ENCODE measurements around the gene SDF4. TPM values are rescaled to one million over a fixed set of nuclear protein-coding genes. Genes with fewer than 3 reads are reported as not detected.
A peak's percentile ranks its signal among the peaks of the same experiment; 100 is the strongest.

SDF4 gene
- polyA plus RNA-seq, 1 experiment: 109 TPM

GRCh38 chr1:1230656-1231399 is 973 bp downstream of the SDF4 start:
- peak overlapping the region; percentile 91 for H3K4me3 ChIP-seq (ENCODE audit: low read depth, low read length)
- TF ChIP-seq, protein P1, sequence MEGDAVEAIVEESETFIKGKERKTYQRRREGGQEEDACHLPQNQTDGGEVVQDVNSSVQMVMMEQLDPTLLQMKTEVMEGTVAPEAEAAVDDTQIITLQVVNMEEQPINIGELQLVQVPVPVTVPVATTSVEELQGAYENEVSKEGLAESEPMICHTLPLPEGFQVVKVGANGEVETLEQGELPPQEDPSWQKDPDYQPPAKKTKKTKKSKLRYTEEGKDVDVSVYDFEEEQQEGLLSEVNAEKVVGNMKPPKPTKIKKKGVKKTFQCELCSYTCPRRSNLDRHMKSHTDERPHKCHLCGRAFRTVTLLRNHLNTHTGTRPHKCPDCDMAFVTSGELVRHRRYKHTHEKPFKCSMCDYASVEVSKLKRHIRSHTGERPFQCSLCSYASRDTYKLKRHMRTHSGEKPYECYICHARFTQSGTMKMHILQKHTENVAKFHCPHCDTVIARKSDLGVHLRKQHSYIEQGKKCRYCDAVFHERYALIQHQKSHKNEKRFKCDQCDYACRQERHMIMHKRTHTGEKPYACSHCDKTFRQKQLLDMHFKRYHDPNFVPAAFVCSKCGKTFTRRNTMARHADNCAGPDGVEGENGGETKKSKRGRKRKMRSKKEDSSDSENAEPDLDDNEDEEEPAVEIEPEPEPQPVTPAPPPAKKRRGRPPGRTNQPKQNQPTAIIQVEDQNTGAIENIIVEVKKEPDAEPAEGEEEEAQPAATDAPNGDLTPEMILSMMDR (IDR thresholded peaks at IDR 0.05; ENCODE audit: low read depth, low read length): peak; percentile 45
- no peak for DNase-seq (ENCODE audit: low read depth, low spot score)

DNA sequence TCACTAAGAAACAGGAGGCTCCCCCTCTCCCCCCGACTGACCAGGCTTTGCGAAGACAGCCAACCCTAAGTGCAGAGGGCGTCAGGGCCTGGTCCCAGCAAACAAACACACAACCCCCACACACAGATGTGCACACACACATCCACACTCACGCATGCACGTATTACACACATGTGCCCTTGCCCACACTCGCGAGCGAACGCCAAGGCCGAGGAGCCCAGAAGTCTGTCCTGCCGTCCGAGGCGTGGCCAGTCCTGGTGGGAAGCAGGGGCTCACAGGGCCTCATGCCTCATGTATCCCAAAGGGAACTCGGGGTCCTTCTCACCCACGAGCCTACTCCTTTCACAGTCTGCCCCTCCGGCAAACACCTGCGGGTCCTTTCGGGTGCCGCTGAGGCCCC is 2.0 kb downstream of the SDF4 start:
- TF ChIP-seq, protein P1 (IDR thresholded peaks at IDR 0.05; ENCODE audit: low read depth, low read length): no peak
- Histone ChIP-seq H3K27ac (ENCODE audit: low read depth, low read length) (no peak overlapping the region), H3K4me3 (ENCODE audit: low read depth, low read length) (0 out of 2 replicates have a peak overlapping the region, but pooled peaks have one; percentile 25), H3K27me3 (ENCODE audit: control insufficient read depth, insufficient read depth, low read length) (no peaks in the 10 kb centered on the region), H3K9me3 (ENCODE audit: control insufficient read depth, insufficient read depth, low read length) (peaks cover 21% of the 10 kb centered on the region)
- POLR2A ChIA-PET: no interaction called here
- no peak for DNase-seq (ENCODE audit: low read depth, low spot score)
- CTCF ChIA-PET: interaction anchor here (1.1 to 2.0 kb wide), 2 partner anchors 107 to 108 kb away, joined by 3 to 15 read pairs; no protein-coding TSS in a partner anchor

More at GRCh38 chr1:1230656-1231399, 973 bp downstream of the SDF4 start:
- no peaks in the 10 kb centered on the region for H3K27me3 ChIP-seq (ENCODE audit: control insufficient read depth, insufficient read depth, low read length)
- CTCF ChIA-PET: interaction anchor here (0.7 to 2.0 kb wide), 4 partner anchors 15 to 108 kb away, joined by 3 to 15 read pairs (median 4); no protein-coding TSS in a partner anchor
- peak overlapping the region; percentile 78 for H3K27ac ChIP-seq (ENCODE audit: low read depth, low read length)
- POLR2A ChIA-PET: interaction anchor here (1.0 kb wide), 1 partner anchor 43 kb away, joined by 4 read pairs; the partner anchor contains the start of gene UBE2J2
- H3K9me3 ChIP-seq (ENCODE audit: control insufficient read depth, insufficient read depth, low read length): peaks cover 21% of the 10 kb centered on the region

DNA sequence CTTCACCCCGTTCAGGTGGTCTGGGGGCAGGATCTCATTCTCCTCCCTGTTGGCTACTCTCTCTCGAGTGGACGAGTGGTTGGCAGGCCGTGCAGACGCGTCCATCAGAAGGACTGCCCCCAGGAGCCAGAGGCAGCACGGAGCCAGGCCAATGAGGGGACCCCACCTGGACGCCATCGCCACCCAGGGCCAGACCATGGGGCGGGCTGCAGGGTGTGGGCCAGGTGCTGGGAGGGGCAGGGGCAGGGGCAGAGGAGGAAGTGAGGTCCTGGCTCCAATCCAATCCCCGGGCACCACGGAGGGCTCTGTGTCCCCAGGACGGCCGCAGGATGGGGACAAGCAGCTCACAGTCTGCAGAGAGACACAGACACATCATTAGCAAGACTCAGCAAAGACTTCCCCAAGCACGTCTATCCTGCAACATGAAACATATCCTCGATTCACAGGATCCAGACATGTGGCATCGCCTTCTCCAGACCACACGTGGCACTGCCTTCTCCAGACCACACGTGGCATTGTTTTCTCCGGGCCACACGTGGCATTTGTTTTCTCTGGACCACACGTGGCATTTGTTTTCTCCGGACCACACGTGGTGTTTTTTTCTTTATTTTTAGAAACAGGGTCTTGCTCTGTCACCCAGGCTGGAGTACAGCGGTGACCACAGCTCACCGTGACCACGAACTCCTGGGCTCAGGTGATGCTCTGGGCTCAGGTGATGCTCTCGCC is 3.0 kb downstream of the SDF4 start:
- no peak overlapping the region for H3K4me3 ChIP-seq (ENCODE audit: low read depth, low read length)
- DNase-seq (ENCODE audit: low read depth, low spot score): no peak
- CTCF ChIA-PET: interaction anchor here (1.1 kb wide), 1 partner anchor 107 kb away, joined by 3 read pairs; no protein-coding TSS in a partner anchor
- peaks cover 13% of the 10 kb centered on the region for H3K9me3 ChIP-seq (ENCODE audit: control insufficient read depth, insufficient read depth, low read length)
- TF ChIP-seq, protein P1 (IDR thresholded peaks at IDR 0.05; ENCODE audit: low read depth, low read length): no peak
- no peak overlapping the region for H3K27ac ChIP-seq (ENCODE audit: low read depth, low read length)
- POLR2A ChIA-PET: no interaction called here
- H3K27me3 ChIP-seq (ENCODE audit: control insufficient read depth, insufficient read depth, low read length): no peaks in the 10 kb centered on the region

GRCh38 chr1:1228187-1228586 is 3.6 kb downstream of the SDF4 start:
- POLR2A ChIA-PET: no interaction called here
- CTCF ChIA-PET: no interaction called here

More at GRCh38 chr1:1228187-1228586, 3.6 kb downstream of the SDF4 start:
- H3K9me3 ChIP-seq (ENCODE audit: control insufficient read depth, insufficient read depth, low read length): peaks cover 7% of the 10 kb centered on the region
- TF ChIP-seq, protein P1 (IDR thresholded peaks at IDR 0.05; ENCODE audit: low read depth, low read length): no peak
- H3K4me3 ChIP-seq (ENCODE audit: low read depth, low read length): no peak overlapping the region
- DNase-seq (ENCODE audit: low read depth, low spot score): no peak
- H3K27me3 ChIP-seq (ENCODE audit: control insufficient read depth, insufficient read depth, low read length): no peaks in the 10 kb centered on the region
- no peak overlapping the region for H3K27ac ChIP-seq (ENCODE audit: low read depth, low read length)

Data from AG04450 (cell line).